Central memory CD8-positive, alpha-beta T cell (primary cell): Measurements from ENCODE around the gene GAMT.
A peak's percentile ranks its signal among the peaks of the same experiment; 100 is the strongest.

Source experiments
- ATAC-seq: fragments of 150-1000 bp; cut with Tn5 transposase; replicated peaks from 2 replicates; pipeline ENCODE4 v1.10.0; 2022; ENCODE audit warnings: mild to moderate bottlenecking, moderate FRiP score, moderate number of reproducible peaks; ENCODE audit not compliant: poor library complexity, severe bottlenecking; ENCODE audit errors: extremely low read depth
- DNase-seq, 2 donors: peaks; one replicate each; pipeline ENCODE4 v3.0.0; 2021; ENCODE audit warnings: low spot score in 2 of 2
- H3K27ac Mint-ChIP-seq: one replicate; pipeline ENCODE4 v1.8.0; 2022; ENCODE audit warnings: low read depth, mild to moderate bottlenecking, moderate library complexity, mixed read lengths
- H3K27me3 Mint-ChIP-seq: one replicate; pipeline ENCODE4 v1.8.0; 2022; ENCODE audit warnings: mixed read lengths
- H3K36me3 Mint-ChIP-seq: one replicate; pipeline ENCODE4 v1.8.0; 2022; ENCODE audit warnings: mild to moderate bottlenecking, moderate library complexity, mixed read lengths; ENCODE audit not compliant: insufficient read depth
- H3K4me1 Mint-ChIP-seq: one replicate; pipeline ENCODE4 v1.8.0; 2022; ENCODE audit warnings: mixed read lengths
- H3K4me3 Mint-ChIP-seq: one replicate; pipeline ENCODE4 v1.8.0; 2022; ENCODE audit warnings: mild to moderate bottlenecking, moderate library complexity, mixed read lengths
- H3K9me3 Mint-ChIP-seq: one replicate; pipeline ENCODE4 v1.8.0; 2022; ENCODE audit warnings: mixed read lengths

The GAMT gene

GRCh38 chr19:1399745-1400144 lies 1.6 kb downstream of the GAMT start:
- no peaks in the 10 kb centered on the region for H3K9me3 Mint-ChIP-seq
- no peak overlapping the region for H3K27ac Mint-ChIP-seq
- peaks cover 6% of the 10 kb centered on the region for H3K27me3 Mint-ChIP-seq
- H3K36me3 Mint-ChIP-seq = peaks cover 8% of the 10 kb centered on the region
- H3K4me1 Mint-ChIP-seq = peaks cover 6% of the 10 kb centered on the region
- ATAC-seq (no peak), DNase-seq (no peak)
- peak overlapping the region; percentile 23 for H3K4me3 Mint-ChIP-seq

GRCh38 chr19:1399079-1399478 lies 2.3 kb downstream of the GAMT start:
- Mint-ChIP-seq H3K4me1 (peaks cover 6% of the 10 kb centered on the region), H3K27ac (no peak overlapping the region), H3K4me3 (peak overlapping the region; percentile 23)

GRCh38 chr19:1397838-1398237 lies 3.5 kb downstream of the GAMT start:
- no peak overlapping the region for H3K4me3 Mint-ChIP-seq

More at GRCh38 chr19:1399079-1399478, 2.3 kb downstream of the GAMT start:
- Mint-ChIP-seq H3K27me3 (peaks cover 6% of the 10 kb centered on the region), H3K9me3 (no peaks in the 10 kb centered on the region), H3K36me3 (peaks cover 8% of the 10 kb centered on the region)
- ATAC-seq (no peak), DNase-seq (no peak)

GRCh38 chr19:1396768-1397679 lies 4.3 kb downstream of the GAMT start:
- DNase-seq (no peak), ATAC-seq (no peak)
- Mint-ChIP-seq H3K4me3 (no peak overlapping the region), H3K27me3 (no peaks in the 10 kb centered on the region), H3K36me3 (peaks cover 17% of the 10 kb centered on the region), H3K4me1 (no peaks in the 10 kb centered on the region), H3K9me3 (no peaks in the 10 kb centered on the region), H3K27ac (peak overlapping the region; percentile 29)

More at GRCh38 chr19:1397838-1398237, 3.5 kb downstream of the GAMT start:
- DNase-seq (no peak), ATAC-seq (no peak)
- Mint-ChIP-seq H3K36me3 (peaks cover 13% of the 10 kb centered on the region), H3K27me3 (peaks cover 2% of the 10 kb centered on the region), H3K4me1 (peaks cover 4% of the 10 kb centered on the region), H3K9me3 (no peaks in the 10 kb centered on the region), H3K27ac (no peak overlapping the region)

- Mint-ChIP-seq H3K27ac (no peak overlapping the region), H3K4me3 (no peak overlapping the region), H3K27me3 (no peaks in the 10 kb centered on the region), H3K36me3 (peaks cover 24% of the 10 kb centered on the region), H3K9me3 (no peaks in the 10 kb centered on the region), H3K4me1 (no peaks in the 10 kb centered on the region)
- ATAC-seq (no peak), DNase-seq (no peak)
These were observed 5.1 kb downstream of the GAMT start for GRCh38 chr19:1396019-1396767.

DNA sequence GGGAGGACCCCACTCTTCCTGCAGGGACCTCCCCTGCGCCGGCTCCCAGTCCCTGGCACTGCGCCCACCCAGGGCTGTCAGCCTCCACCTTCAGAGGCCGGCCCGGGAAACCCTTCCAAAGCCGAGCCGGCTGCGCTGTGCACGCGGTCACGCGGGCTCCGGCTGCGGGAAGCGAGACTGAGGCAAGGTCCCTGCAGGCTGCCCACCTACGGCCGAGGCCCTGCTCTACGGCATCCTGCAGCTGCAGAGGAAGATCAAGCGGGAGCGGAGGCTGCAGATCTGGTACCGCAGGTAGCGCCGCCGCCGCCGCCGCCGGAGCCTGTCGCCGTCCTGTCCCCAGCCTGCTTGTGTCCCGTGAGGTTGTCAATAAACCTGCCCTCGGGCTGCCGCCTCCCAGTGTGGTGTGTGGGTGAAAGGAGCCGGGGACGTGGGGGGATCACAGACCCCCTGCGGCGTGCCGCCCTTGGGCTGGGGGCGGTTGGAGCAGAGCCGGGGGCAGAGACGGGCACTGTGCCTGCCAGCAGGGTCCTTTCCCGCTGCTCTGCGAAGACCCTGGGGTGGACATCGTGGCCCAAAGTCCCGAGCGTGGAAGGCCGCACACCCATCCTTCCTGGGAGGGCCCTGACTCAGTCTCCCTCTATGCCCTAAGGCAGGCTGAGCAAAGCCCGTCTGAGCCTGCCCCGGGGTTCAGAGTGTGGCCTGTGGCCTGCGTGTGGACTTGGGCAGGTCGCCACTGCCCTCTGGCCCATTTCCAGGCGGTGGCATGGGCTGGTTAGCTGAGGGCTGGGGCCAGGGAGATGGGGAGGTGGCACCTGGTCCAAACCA lies 5.9 kb downstream of the GAMT start:
- Mint-ChIP-seq H3K27me3 (no peaks in the 10 kb centered on the region), H3K9me3 (no peaks in the 10 kb centered on the region), H3K4me1 (no peaks in the 10 kb centered on the region), H3K27ac (no peak overlapping the region), H3K4me3 (no peak overlapping the region), H3K36me3 (peaks cover 29% of the 10 kb centered on the region)
- DNase-seq = no peak
- no peak for ATAC-seq

GRCh38 chr19:1394252-1395193 lies 6.8 kb downstream of the GAMT start:
- no peak for DNase-seq
- Mint-ChIP-seq H3K9me3 (no peaks in the 10 kb centered on the region), H3K27ac (no peak overlapping the region), H3K27me3 (no peaks in the 10 kb centered on the region), H3K4me1 (no peaks in the 10 kb centered on the region), H3K36me3 (peaks cover 28% of the 10 kb centered on the region), H3K4me3 (no peak overlapping the region)
- ATAC-seq = no peak

GRCh38 chr19:1393841-1394240 lies 7.5 kb downstream of the GAMT start:
- no peak for ATAC-seq
- Mint-ChIP-seq H3K9me3 (no peaks in the 10 kb centered on the region), H3K4me1 (no peaks in the 10 kb centered on the region), H3K4me3 (no peak overlapping the region), H3K27me3 (no peaks in the 10 kb centered on the region), H3K36me3 (peaks cover 30% of the 10 kb centered on the region), H3K27ac (no peak overlapping the region)
- no peak for DNase-seq

GRCh38 chr19:1392939-1393530 lies 8.3 kb downstream of the GAMT start:
- Mint-ChIP-seq H3K36me3 (peaks cover 30% of the 10 kb centered on the region), H3K4me1 (no peaks in the 10 kb centered on the region)

DNA sequence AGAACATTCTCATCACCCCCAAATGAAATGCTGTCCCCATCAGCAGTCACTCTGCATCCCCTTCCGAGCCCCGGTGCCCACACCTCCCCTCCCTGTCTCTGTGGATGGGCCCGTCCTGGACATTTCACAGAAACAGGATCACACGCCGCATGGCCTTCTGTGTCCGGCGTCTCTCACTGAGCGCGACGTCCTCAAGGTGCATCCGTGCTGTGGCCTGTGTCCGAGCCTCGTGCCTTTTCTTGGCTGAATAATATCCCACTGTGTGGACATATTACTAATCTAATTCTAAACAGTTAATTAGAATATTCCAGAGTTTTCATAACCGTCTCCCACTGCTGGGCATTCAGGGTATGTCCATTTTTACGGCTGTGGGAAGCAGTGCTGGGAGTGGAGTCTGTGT lies 8.9 kb downstream of the GAMT start:
- H3K36me3 Mint-ChIP-seq = peaks cover 26% of the 10 kb centered on the region

More at GRCh38 chr19:1392939-1393530, 8.3 kb downstream of the GAMT start:
- Mint-ChIP-seq H3K4me3 (no peak overlapping the region), H3K27me3 (no peaks in the 10 kb centered on the region), H3K27ac (no peak overlapping the region), H3K9me3 (no peaks in the 10 kb centered on the region)
- ATAC-seq (no peak), DNase-seq (no peak)

DNA sequence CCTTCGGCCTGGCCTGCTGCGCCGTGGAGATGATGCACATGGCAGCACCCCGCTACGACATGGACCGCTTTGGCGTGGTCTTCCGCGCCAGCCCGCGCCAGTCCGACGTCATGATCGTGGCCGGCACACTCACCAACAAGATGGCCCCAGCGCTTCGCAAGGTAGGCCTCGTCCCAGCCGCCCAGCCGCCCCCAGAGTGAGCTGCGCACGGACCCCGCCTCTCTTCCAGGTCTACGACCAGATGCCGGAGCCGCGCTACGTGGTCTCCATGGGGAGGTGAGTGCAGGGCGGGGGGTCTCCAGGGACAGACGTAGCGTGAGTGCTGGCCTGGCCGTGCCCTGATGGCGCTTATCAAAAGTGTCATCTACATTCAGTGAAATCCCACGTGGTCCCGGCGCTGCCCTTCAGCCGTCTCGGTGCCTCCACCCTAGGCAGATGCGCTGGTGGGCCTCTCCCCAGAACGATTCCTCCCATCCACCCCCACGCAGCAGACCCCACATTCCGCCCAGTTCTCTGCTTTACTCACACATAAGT lies 10.4 kb downstream of the GAMT start:
- no peaks in the 10 kb centered on the region for H3K27me3 Mint-ChIP-seq
- H3K4me1 Mint-ChIP-seq = no peaks in the 10 kb centered on the region
- no peak for DNase-seq
- H3K4me3 Mint-ChIP-seq = no peak overlapping the region
- peaks cover 28% of the 10 kb centered on the region for H3K36me3 Mint-ChIP-seq
- no peaks in the 10 kb centered on the region for H3K9me3 Mint-ChIP-seq
- no peak for ATAC-seq
- H3K27ac Mint-ChIP-seq = no peak overlapping the region

More for the DNA sequence above, 8.9 kb downstream of the GAMT start:
- H3K27me3 Mint-ChIP-seq = no peaks in the 10 kb centered on the region
- no peak overlapping the region for H3K27ac Mint-ChIP-seq
- H3K9me3 Mint-ChIP-seq = no peaks in the 10 kb centered on the region
- ATAC-seq = no peak
- DNase-seq = no peak
- no peak overlapping the region for H3K4me3 Mint-ChIP-seq
- no peaks in the 10 kb centered on the region for H3K4me1 Mint-ChIP-seq
